Brain microvascular endothelial cell (primary cell): ENCODE data around the gene TMEM132E.

Experiments used
- DNase-seq: peaks from one replicate; pipeline ENCODE4 v3.0.0-alpha.2; 2020
- H3K27ac ChIP-seq: fragments of 250-450 bp; sonication (Bioruptor Pico); 2 replicates; pipeline ENCODE4 v1.5.1; 2020; ENCODE audit warnings: mild to moderate bottlenecking, moderate library complexity
- H3K27me3 ChIP-seq: fragments of 250-450 bp; sonication (Bioruptor Pico); replicated peaks from 2 replicates; pipeline ENCODE4 v1.5.1; 2020; ENCODE audit warnings: mild to moderate bottlenecking
- H3K36me3 ChIP-seq: fragments of 250-450 bp; sonication (Bioruptor Pico); replicated peaks from 2 replicates; pipeline ENCODE4 v1.5.1; 2020; ENCODE audit warnings: mild to moderate bottlenecking
- H3K4me3 ChIP-seq: 2 replicates; pipeline ENCODE4 v1.5.1; 2011; ENCODE audit warnings: low read depth, mild to moderate bottlenecking, control low read depth, low read length, moderate library complexity
- in situ Hi-C: cut with HindIII; loops from 2 replicates; pipeline ENCODE4 v1.10.0; 2017; ENCODE audit warnings: low sequenced_read_pairs, low pct_ligation_motif_present
- TF ChIP-seq, protein P1 (sequence below): IDR thresholded peaks from 2 replicates; pipeline ENCODE4 v1.5.1; 2011; ENCODE audit warnings: low read depth, mild to moderate bottlenecking, moderate library complexity, low read length, control low read depth, inconsistent platforms; ENCODE audit errors: missing control alignments

The TMEM132E gene

DNA sequence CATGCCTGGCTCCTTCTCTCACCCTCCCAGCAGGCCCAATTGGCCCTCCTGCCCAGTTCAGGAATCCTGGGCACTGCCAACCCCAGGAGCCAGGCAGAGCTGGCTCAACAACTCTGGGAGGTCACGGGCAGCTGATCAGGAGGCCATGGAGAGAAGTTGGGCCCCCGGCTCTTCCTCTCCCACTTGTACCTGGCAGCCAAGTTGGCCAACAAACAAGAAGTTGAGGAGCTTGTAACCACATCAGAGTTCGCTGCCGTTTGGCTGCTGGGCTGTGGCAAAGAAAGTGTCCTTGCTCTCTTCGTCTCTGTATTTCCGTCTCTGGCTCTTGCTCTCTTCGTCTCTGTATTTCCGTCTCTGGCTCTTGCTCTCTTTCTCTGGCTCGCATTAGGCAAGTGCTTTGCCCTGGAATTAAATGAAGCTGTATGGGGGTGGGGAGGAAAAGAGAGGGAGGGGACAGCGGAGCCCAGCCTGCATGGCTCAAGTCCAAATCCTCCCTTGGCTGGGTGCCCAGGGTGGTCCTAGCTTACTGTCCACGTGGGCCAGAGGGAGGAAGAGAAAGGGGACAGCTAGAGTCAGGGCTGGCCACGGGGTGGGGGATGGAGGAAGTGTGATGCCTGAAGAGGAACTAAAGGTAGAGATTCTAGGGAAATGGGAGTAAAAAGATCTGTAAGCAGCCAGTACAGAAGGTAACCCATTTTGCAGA lies 7.8 kb upstream of the TMEM132E start:
- no peak overlapping the region for H3K27ac ChIP-seq
- no peak for DNase-seq
- no peaks in the 10 kb centered on the region for H3K36me3 ChIP-seq
- no peak overlapping the region for H3K4me3 ChIP-seq
- in situ Hi-C loops: no loop called here
- H3K27me3 ChIP-seq: no peaks in the 10 kb centered on the region
- TF ChIP-seq, protein P1, sequence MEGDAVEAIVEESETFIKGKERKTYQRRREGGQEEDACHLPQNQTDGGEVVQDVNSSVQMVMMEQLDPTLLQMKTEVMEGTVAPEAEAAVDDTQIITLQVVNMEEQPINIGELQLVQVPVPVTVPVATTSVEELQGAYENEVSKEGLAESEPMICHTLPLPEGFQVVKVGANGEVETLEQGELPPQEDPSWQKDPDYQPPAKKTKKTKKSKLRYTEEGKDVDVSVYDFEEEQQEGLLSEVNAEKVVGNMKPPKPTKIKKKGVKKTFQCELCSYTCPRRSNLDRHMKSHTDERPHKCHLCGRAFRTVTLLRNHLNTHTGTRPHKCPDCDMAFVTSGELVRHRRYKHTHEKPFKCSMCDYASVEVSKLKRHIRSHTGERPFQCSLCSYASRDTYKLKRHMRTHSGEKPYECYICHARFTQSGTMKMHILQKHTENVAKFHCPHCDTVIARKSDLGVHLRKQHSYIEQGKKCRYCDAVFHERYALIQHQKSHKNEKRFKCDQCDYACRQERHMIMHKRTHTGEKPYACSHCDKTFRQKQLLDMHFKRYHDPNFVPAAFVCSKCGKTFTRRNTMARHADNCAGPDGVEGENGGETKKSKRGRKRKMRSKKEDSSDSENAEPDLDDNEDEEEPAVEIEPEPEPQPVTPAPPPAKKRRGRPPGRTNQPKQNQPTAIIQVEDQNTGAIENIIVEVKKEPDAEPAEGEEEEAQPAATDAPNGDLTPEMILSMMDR: no peak

DNA sequence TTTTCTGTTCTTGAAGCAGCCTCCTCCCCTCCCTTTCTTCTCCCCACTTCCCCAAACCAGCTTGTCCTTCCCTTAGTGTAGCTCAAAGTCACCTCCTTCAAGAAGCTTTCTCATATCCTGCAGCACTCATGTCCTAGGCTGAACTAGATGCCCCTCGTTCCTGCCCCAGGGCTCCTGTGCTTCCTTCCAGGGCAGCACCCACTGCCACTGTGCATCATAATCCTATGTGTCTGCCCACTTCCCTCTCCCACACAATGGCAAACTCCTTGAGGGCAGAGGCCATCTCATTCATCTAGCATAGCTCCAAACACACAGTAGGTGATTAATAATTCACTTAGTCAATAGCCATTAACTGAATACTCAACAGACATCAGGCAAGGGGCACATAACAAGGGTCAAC lies 6.9 kb upstream of the TMEM132E start:
- peaks cover 2% of the 10 kb centered on the region for H3K27me3 ChIP-seq
- no peak overlapping the region for H3K4me3 ChIP-seq
- no peak for DNase-seq
- TF ChIP-seq, protein P1: no peak
- H3K27ac ChIP-seq: no peak overlapping the region
- no peaks in the 10 kb centered on the region for H3K36me3 ChIP-seq
- in situ Hi-C loops: no loop called here

DNA sequence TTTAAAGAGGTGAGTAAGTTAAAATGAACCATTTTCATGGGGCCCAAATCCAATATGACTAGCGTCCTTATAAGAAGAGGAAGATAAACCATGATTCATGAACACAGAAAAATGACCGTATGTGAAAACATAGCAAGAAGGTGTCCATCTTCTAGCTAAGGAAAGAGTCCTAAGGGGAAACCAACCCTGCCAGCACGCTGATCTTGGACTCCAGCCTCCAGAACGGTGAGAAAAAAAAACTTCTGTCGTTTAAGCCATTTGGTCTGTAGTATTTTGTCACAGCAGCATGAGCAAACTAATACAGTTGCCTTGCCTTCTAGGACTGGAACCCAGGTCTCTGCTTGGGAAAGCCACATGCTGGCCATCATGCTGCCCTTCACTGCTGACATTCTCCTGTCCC lies 4.2 kb upstream of the TMEM132E start:
- in situ Hi-C loops: no loop called here
- Histone ChIP-seq H3K36me3 (no peaks in the 10 kb centered on the region), H3K4me3 (no peak overlapping the region), H3K27me3 (peaks cover 25% of the 10 kb centered on the region), H3K27ac (no peak overlapping the region)
- DNase-seq: no peak
- TF ChIP-seq, protein P1: no peak

DNA sequence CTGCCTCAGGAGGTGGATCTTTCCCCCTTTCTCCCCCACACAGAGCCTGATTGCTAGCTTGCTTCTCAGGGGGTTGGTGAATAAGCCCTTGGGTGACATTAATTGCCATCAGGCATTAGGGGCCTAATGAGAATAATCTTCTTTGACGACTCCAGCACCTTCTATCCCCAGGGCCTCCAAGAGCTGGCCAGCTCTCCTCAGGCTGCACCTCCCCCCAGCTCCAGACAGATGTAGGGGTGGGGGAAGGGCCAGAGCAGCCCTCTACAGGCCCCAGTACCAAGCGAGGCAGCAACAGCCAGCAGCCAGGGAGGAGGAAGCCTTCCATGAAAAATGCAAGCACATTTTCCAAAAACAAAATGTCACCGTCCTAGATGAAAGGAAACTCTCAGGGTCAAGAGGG lies 1.4 kb upstream of the TMEM132E start:
- TF ChIP-seq, protein P1: no peak
- DNase-seq: no peak
- Histone ChIP-seq H3K27me3 (peaks cover 53% of the 10 kb centered on the region), H3K27ac (no peak overlapping the region), H3K36me3 (no peaks in the 10 kb centered on the region), H3K4me3 (no peak overlapping the region)
- in situ Hi-C loops: no loop called here

DNA sequence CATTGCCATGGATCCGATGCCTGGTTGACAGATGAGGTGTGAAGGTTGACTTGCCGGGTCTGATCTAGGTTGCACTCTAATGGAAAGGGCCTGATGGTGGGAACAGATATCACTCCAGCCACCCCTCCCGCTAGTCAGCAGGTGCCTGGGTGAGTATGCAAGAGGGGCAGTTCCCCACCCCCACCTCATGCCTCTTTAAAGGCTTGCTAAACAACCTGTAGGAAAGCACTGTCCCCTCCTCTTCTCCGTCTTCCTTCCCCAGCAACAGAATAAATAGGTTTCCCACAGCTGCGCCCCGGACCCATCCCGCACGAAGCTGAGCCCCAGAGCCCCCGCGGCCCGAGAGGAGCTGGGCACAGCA lies 746 bp upstream of the TMEM132E start:
- no peaks in the 10 kb centered on the region for H3K36me3 ChIP-seq
- H3K27me3 ChIP-seq: peaks cover 59% of the 10 kb centered on the region
- TF ChIP-seq, protein P1: no peak
- DNase-seq: no peak
- H3K4me3 ChIP-seq: no peak overlapping the region
- in situ Hi-C loops: no loop called here
- H3K27ac ChIP-seq: no peak overlapping the region

DNA sequence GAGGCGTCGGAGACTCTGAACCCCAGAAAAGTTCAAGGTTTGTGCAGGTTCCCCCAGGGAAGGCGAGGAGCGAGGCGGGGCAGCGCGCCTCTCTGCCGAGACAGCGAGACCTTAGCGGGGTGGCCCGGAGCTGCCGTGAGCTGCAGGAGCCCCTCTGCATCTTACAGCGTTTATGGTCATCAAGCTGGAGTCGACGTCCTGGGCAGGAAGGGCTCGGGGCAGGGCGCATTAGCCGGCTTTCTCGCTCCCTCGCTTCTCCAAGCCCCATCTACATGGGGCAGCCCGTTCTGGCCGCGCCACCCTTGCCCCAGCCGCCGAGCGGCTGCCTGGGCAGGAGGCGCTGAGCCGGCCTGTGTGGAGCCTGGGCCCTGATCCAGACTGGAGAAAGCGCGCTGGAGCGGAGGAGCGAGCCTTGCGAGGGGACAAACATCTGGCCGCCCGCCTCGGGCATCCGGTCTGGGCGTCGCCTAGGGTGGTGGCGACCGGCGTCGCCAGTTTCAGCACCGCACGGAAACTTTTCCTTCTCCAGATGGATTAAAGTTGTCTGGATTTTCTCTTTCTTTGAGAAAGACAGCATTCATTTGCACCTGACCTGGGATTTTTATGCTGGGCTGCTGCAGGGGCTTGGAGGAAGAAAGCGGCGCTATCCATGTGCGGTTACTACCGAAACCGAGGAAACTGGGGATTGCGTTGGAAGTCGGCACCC lies 750 bp downstream of the TMEM132E start:
- H3K36me3 ChIP-seq: no peaks in the 10 kb centered on the region
- H3K27me3 ChIP-seq: peaks cover 68% of the 10 kb centered on the region
- TF ChIP-seq, protein P1: no peak
- in situ Hi-C loops: no loop called here
- H3K4me3 ChIP-seq: no peak overlapping the region
- H3K27ac ChIP-seq: no peak overlapping the region
- DNase-seq: no peak
